HEK293 (cell line): ENCODE results near the gene SEC24C.
"Not testable (repeated sequence)": the region's sequence is repeated elsewhere in the genome, so short reads cannot be mapped to it uniquely, and the experiment has no call there.

Experiments
- CTCF ChIA-PET: fragments of 350-600 bp; formaldehyde crosslinking; extraction: SDS; loops from one replicate; lab custom pipeline; 2021; ENCODE audit warnings: antibody characterized with exemption; lab: Yijun Ruan, JAX
- POLR2A ChIA-PET: fragments of 300-600 bp; formaldehyde crosslinking; extraction: SDS; loops from one replicate; lab custom pipeline; 2020; ENCODE audit warnings: antibody characterized with exemption, inconsistent platforms; lab: Yijun Ruan, JAX
- H3K27ac ChIP-seq: fragments of 200-500 bp; sonication (Bioruptor generic); 2 replicates; pipeline ENCODE4 v1.5.1; 2014; ENCODE audit warnings: low read depth, low read length, control low read depth, inconsistent platforms; ENCODE audit errors: extremely low read depth
- H3K36me3 ChIP-seq, 2 experiments: fragments of 200-500 bp in 1 of 2; sonication (Bioruptor generic) in 1 of 2; 1 replicate in 1 of 2; 2 replicates in 1 of 2; pipeline ENCODE4 v1.5.1; 2014 to 2017; ENCODE audit warnings: inconsistent platforms in 2 of 2, low read length in 2 of 2; ENCODE audit not compliant: control insufficient read depth in 2 of 2, insufficient read depth in 1 of 2
- H3K4me1 ChIP-seq: fragments of 200-500 bp; sonication (Bioruptor generic); 2 replicates; pipeline ENCODE4 v1.5.1; 2014; ENCODE audit warnings: mild to moderate bottlenecking, low read length, inconsistent platforms; ENCODE audit not compliant: control insufficient read depth, insufficient read depth
- H3K4me3 ChIP-seq: 2 replicates; pipeline ENCODE4 v1.5.1; 2011; ENCODE audit warnings: low read depth, mild to moderate bottlenecking, control low read depth, low read length, moderate library complexity
- H3K9me3 ChIP-seq: fragments of 200-500 bp; sonication (Bioruptor generic); 2 replicates; pipeline ENCODE4 v1.5.1; 2014; ENCODE audit warnings: low read depth, low read length, inconsistent platforms; ENCODE audit not compliant: control insufficient read depth, insufficient read depth
- KLF7 ChIP-seq: fragments of 450-650 bp; formaldehyde crosslinking; IDR thresholded peaks from 2 replicates; pipeline ENCODE4 v1.5.1; 2016; ENCODE audit warnings: missing biosample characterization, missing genetic modification characterization, borderline replicate concordance
- PBX3 ChIP-seq: sonication (generic); formaldehyde crosslinking; IDR thresholded peaks from 2 replicates; pipeline ENCODE4 v1.8.1; 2022; ENCODE audit warnings: mild to moderate bottlenecking, moderate library complexity, missing genetic modification reagents
- PRDM1 ChIP-seq: fragments of 450-650 bp; formaldehyde crosslinking; IDR thresholded peaks from 2 replicates; pipeline ENCODE4; 2016; ENCODE audit warnings: missing biosample characterization, missing genetic modification characterization
- PRDM4 ChIP-seq: fragments of 450-650 bp; formaldehyde crosslinking; IDR thresholded peaks from 2 replicates; pipeline ENCODE4 v1.5.1; 2017; ENCODE audit warnings: missing biosample characterization, missing genetic modification characterization
- SALL2 ChIP-seq: fragments of 450-650 bp; formaldehyde crosslinking; IDR thresholded peaks from 2 replicates; pipeline ENCODE4 v1.5.0; 2017; ENCODE audit warnings: missing biosample characterization, mild to moderate bottlenecking, missing genetic modification characterization, borderline replicate concordance
- TRIM28 ChIP-seq: IDR thresholded peaks from 2 replicates; pipeline ENCODE4 v1.6.1; 2011; ENCODE audit warnings: low read length, control low read depth, borderline replicate concordance
- ZBTB11 ChIP-seq: fragments of 450-650 bp; formaldehyde crosslinking; conservative IDR thresholded peaks from 2 replicates; pipeline ENCODE4 v1.5.1; 2016; ENCODE audit warnings: low read depth, missing biosample characterization, missing genetic modification characterization
- ZNF114 ChIP-seq: fragments of 450-650 bp; formaldehyde crosslinking; IDR thresholded peaks from 2 replicates; pipeline ENCODE4 v1.5.0; 2017; ENCODE audit warnings: missing biosample characterization, missing genetic modification characterization
- ZNF140 ChIP-seq: fragments of 450-650 bp; formaldehyde crosslinking; IDR thresholded peaks from 2 replicates; pipeline ENCODE4 v1.5.1; 2016; ENCODE audit warnings: missing biosample characterization, missing genetic modification characterization
- ZNF155 ChIP-seq: fragments of 450-650 bp; formaldehyde crosslinking; IDR thresholded peaks from 2 replicates; pipeline ENCODE4 v1.5.1; 2016; ENCODE audit warnings: missing biosample characterization, missing genetic modification characterization
- ZNF175 ChIP-seq: fragments of 450-650 bp; formaldehyde crosslinking; IDR thresholded peaks from 2 replicates; pipeline ENCODE4 v1.5.1; 2016; ENCODE audit warnings: missing biosample characterization, missing genetic modification characterization
- ZNF202 ChIP-seq: fragments of 450-650 bp; formaldehyde crosslinking; IDR thresholded peaks from 2 replicates; pipeline ENCODE4 v1.5.1; 2016; ENCODE audit warnings: missing biosample characterization, missing genetic modification characterization, borderline replicate concordance
- ZNF223 ChIP-seq: fragments of 450-650 bp; formaldehyde crosslinking; IDR thresholded peaks from 2 replicates; pipeline ENCODE4 v1.5.1; 2016; ENCODE audit warnings: missing biosample characterization, missing genetic modification characterization
- ZNF394 ChIP-seq: fragments of 450-650 bp; formaldehyde crosslinking; IDR thresholded peaks from 2 replicates; pipeline ENCODE4 v1.5.1; 2016; ENCODE audit warnings: missing biosample characterization, missing genetic modification characterization, mild to moderate bottlenecking, moderate library complexity, borderline replicate concordance
- ZNF416 ChIP-seq: fragments of 450-650 bp; formaldehyde crosslinking; IDR thresholded peaks from 2 replicates; pipeline ENCODE4 v1.5.1; 2016; ENCODE audit warnings: missing biosample characterization, missing genetic modification characterization
- ZNF513 ChIP-seq: fragments of 450-650 bp; IDR thresholded peaks from 2 replicates; pipeline ENCODE4 v1.5.1; 2018; ENCODE audit warnings: missing biosample characterization, missing genetic modification characterization
- ZNF529 ChIP-seq: fragments of 450-650 bp; formaldehyde crosslinking; IDR thresholded peaks from 2 replicates; pipeline ENCODE4 v1.5.1; 2017; ENCODE audit warnings: missing genetic modification characterization, missing biosample characterization; ENCODE audit not compliant: insufficient replicate concordance
- ZNF596 ChIP-seq: fragments of 450-650 bp; IDR thresholded peaks from 2 replicates; pipeline ENCODE4 v1.5.0; 2018; ENCODE audit warnings: missing biosample characterization, mild to moderate bottlenecking, missing genetic modification characterization, moderate library complexity
- ZNF623 ChIP-seq: fragments of 450-650 bp; formaldehyde crosslinking; IDR thresholded peaks from 2 replicates; pipeline ENCODE4 v1.5.1; 2016; ENCODE audit warnings: missing biosample characterization, missing genetic modification characterization
- ZSCAN5A ChIP-seq: fragments of 450-650 bp; formaldehyde crosslinking; IDR thresholded peaks from 2 replicates; pipeline ENCODE4 v1.5.1; 2016; ENCODE audit warnings: missing biosample characterization, missing genetic modification characterization

Gene SEC24C

GRCh38 chr10:73716251-73716650 lies 27.9 kb upstream of the SEC24C start (continued):
- no peak for TF ChIP-seq ZNF175 (tag by site-specific recombination)
- no peak for TF ChIP-seq ZNF223
- TF ChIP-seq ZNF623 (tag by site-specific recombination), result no peak
- TF ChIP-seq ZNF529, result no peak
- no peak for TF ChIP-seq PBX3 (CRISPR knock-in tag)

- Histone ChIP-seq H3K27ac (no peak overlapping the region), H3K9me3 (no peaks in the 10 kb centered on the region), H3K4me1 (no peaks in the 10 kb centered on the region)
- POLR2A ChIA-PET, result no interaction called here
- TF ChIP-seq PRDM1 (tag by site-specific recombination) (peak; percentile 55; the same call in 1 of the 2 replicates), ZNF416 (tag by site-specific recombination) (no peak)
- TF ChIP-seq, all 188 proteins: peak for 1
- Histone ChIP-seq H3K4me3 (no peak overlapping the region), H3K36me3 (peaks cover 10 to 62% of the 10 kb centered on the region in 2 experiments)
- CTCF ChIA-PET, result interaction anchor here (1.1 to 1.2 kb wide), 2 partner anchors 10 to 188 kb away, joined by 3 to 4 read pairs; no protein-coding TSS in a partner anchor
Observed at GRCh38 chr10:73717556-73717955, 26.6 kb upstream of the SEC24C start.

- H3K27ac ChIP-seq, CTCF ChIA-PET, H3K9me3 ChIP-seq, POLR2A ChIA-PET, H3K4me3 ChIP-seq, H3K4me1 ChIP-seq: not testable (repeated sequence)
- peaks cover 24 to 80% of the 10 kb centered on the region in 2 experiments for H3K36me3 ChIP-seq
Observed at GRCh38 chr10:73720561-73720960, 23.6 kb upstream of the SEC24C start.

- no peaks in the 10 kb centered on the region for H3K9me3 ChIP-seq
- CTCF ChIA-PET, result no interaction called here
- H3K27ac ChIP-seq, result no peak overlapping the region
- peaks cover 25 to 73% of the 10 kb centered on the region in 2 experiments for H3K36me3 ChIP-seq
- POLR2A ChIA-PET, result no interaction called here
- no peak overlapping the region for H3K4me3 ChIP-seq
- H3K4me1 ChIP-seq, result no peaks in the 10 kb centered on the region
- TF ChIP-seq ZNF114 (no peak), ZNF155 (tag by site-specific recombination) (no peak), ZSCAN5A (tag by site-specific recombination) (no peak), ZNF202 (tag by site-specific recombination) (no peak), ZNF140 (tag by site-specific recombination) (no peak), ZNF513 (no peak), TRIM28 (no peak), KLF7 (no peak), ZNF394 (tag by site-specific recombination) (no peak), PRDM4 (tag by site-specific recombination) (no peak), SALL2 (no peak), ZBTB11 (tag by site-specific recombination) (no peak), ZNF596 (tag by site-specific recombination) (no peak)
Observed at GRCh38 chr10:73723516-73723915, 20.7 kb upstream of the SEC24C start.
